NK-92 (cell line): Measurements from ENCODE around the gene CCDC15.

ENCODE experiments used
- DNase-seq: peaks from one replicate; lab custom pipeline; 2025; ENCODE audit not compliant: unreplicated experiment; lab: John Stamatoyannopoulos, UW

Gene CCDC15

DNA sequence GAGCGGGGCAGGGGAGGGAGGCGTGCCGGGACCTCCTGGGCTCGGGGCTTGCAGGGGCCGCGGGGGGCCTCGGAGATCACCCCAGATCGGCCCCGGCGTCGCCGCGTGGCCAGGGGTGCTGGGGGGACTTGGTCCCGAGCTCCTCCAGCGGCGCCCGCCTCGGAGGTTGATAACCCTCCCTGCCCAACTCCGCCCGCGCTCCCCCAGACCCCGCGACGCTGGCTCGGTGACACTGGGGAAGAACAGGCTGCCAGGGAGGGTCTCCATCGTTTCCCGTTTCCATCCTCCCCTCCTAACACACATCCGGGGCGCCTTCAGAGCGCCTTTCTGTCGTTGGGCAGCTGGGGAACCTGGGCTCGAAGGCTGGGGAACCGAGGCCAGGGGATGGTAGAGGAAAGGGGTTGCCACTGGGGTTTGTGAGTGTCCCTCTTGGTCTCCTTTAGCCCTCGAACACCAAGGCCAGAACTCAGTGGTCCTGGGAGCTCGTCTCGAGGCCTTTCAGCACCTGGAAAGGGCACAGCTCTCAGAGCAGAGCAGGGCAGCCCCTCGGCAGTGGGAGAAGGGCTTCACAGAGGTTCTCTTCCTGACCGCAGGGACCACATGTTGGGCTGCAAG, 109.5 kb downstream of the CCDC15 start:
- no peak for DNase-seq

DNA sequence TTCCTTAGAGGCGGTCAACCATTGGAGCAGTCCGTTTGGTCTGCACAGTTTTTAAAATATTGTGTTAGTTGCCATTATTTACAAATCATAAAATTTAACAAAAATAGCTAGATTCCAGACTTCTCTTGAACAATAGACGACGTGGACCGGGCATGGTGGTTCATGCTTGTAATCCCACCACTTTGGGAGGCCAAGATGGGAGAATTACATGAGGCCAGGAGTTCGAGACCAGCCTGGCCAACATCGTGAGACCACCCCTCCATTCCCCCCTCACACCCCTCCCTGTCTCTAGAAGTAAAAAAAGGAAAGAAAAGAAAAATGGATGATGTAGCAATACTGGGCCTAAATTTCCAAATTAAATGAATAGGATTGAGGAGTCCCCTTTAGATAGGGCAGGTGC, 110.1 kb downstream of the CCDC15 start:
- no peak for DNase-seq

DNA sequence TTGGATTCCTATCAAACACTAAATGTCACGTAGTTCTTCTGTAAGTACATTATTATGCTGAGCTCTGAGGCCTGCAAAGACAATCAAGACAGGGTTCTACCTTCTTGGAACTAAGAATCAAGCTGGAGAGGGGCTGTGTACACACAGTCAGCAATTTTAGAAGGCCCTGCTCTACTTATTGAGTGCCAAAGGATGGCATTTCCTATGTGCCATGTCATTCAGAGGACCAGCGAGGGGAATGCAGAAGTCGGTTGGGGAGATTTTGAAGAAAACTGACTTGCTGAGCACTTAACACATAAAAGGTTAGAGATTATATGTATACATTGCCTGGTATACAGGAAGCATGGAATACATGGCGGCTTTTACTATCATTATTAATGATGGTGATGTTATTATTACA, 114.4 kb downstream of the CCDC15 start:
- no peak for DNase-seq

DNA sequence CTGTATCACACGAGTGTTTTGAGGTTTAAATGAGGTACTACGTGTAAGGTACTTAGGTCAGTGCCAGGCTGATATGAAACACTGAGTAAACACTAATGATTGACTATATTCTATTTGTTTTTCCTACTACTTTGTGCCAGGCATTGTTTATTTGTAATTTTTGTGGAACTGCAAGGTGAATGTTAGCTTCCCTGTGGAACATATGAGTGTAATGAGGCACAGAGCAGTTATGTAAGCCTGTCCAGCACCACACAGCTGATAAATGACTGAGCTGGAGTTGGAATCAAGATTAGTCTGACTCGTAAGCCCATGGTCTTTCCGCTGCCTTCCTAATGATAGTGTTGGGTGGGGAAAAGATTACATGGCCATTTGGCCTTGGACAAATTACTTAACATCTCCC, 115.0 kb downstream of the CCDC15 start:
- DNase-seq, result no peak

DNA sequence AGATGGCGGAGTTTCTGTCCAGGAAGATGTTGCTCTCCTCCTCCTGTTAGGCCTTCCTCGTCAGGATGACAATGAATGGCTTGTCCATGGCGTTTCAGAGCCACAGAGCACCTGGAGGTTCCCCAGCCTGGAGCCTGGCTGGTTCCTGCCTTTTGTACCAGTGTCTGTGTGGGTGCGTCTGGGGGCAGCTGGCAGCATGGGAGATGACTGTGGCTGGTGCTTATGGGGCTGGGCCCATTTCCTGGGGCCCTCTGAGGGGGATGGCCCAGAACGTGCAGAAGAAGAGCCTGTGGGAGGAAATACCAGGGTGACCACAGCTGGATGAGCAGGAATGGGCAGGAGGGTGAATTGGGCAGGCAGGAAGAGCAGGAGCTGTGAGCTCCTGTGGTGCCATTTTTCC, 115.8 kb downstream of the CCDC15 start:
- DNase-seq, result no peak

DNA sequence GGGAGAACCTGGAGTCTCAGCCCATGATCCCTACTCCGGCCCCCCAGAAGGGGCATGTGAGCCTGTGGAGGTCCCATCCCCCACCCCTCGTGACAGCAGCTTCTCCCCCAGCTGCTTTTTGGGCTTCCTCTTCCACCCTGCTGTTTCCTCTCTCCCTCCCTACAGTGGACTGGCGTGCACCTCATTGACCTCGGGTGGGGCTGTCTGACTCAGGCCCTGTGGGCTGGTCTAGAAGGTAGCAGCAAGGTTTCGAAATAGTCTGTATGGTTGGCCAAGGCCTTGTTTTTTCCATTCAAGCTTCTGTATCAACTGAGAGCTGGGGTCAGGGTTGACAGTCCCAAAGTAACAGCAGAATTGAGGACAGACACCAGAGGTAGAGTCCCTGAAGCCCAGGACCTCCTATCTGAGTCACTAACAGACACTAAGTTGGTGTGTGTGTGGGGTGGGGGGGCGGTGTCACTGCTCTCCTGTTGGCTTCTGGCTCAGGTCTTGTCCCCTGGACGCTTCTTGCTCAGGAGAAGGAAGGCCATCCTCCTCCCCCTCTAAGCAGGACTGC, 116.8 kb downstream of the CCDC15 start:
- DNase-seq, result no peak

DNA sequence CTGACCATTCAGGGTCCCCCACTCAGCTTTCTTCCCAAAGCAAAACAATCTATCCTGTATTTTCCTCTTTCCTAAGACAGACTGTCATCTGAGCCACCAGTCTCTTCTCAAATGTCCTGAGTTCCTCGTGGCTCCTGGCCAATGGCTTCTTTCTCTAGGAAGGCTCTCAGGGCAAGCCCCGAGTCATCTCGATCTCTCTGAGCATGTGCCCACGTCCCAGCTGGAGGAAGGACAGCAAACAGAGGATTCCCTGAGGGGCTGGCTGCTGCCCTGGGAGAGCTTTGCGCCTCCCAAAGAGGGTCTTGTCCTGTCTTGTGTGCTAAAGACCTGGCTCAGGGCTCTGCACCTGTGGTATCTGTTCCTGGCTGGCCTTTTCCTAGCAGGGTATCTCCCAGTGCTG, 117.4 kb downstream of the CCDC15 start:
- DNase-seq, result no peak

DNA sequence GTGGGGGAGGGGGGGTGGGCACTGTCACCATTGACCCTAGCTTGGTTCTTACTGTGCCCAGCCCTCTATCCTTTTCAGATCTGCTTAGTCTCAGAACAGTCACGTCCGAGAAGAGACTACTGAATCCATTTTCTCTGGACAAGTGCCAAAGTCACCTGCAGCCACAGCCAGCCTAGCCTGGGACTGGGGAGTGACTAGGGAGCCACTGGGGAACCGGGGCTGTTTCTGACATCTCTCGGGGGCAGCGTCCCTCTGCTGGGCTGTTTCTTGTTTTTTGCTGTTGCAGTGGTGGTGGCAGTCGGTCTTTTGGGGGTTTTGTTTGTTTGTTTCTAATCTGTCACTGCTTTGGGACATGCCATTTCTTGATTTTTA, 117.8 kb downstream of the CCDC15 start:
- no peak for DNase-seq

DNA sequence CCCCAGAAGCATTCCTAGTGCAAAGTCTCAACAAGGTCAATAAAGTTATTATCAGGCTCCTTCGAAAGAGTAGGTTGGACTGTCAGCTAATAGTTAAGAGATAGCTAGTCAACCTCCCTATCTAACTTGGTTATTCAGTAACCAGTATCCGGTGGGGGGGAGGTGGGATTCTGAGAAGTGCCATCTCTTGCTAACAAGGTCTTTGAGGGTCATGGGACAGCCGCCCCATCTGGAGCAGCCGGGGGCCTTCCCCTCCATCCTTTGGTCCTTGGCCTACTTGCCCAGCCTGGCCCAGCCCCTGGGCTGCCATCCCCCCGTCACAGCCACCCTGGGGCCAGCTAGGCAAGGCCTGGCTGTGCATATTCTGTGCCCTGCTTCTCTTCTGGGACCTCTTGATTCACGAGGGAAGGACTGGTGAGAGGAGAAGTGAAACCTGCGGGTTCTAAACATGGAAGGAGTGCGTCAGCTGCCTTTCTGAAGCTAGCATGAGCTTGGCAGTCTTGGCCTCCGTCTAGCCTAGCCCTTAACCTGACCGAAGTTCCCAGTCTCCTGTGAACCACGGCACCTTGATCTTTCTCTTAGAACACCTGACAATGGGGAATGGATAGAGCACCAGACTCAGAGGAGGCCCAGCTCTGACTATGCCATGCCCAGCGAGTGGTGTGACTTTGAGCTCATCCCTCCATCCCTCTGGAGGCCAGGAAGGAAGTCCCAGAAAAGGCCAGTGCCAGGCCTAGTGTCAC, 118.4 kb downstream of the CCDC15 start:
- no peak for DNase-seq

DNA sequence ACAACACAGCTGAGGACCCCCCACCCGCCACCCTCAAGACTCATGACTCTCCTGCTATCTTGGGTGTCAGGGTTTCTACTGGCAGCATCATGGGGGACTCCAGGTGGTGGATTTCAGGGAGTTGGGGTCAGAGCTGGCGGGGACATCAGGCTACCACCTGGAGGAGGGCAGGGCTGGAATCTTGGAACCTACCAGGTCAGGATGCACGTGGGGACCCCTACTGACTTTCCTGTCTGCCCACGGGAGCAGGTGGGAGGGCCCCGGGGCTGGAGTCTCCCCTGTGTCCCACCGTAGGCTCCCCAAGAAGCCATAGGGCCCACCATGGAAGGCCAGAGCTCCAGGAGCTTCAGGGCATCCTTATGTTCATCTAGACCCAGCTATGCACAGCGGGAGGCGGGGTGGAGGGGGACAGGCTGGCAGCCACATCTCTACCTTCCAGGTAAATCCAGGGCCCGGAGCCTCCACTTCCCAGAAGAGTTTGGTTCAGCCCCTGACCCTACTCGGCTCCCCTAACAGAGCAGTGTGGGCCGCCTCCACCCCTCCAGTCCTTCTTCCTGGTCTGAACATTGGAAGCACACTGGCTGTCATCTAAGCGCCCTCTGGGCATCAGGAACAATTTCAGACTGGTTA, 119.1 kb downstream of the CCDC15 start:
- DNase-seq, result no peak

DNA sequence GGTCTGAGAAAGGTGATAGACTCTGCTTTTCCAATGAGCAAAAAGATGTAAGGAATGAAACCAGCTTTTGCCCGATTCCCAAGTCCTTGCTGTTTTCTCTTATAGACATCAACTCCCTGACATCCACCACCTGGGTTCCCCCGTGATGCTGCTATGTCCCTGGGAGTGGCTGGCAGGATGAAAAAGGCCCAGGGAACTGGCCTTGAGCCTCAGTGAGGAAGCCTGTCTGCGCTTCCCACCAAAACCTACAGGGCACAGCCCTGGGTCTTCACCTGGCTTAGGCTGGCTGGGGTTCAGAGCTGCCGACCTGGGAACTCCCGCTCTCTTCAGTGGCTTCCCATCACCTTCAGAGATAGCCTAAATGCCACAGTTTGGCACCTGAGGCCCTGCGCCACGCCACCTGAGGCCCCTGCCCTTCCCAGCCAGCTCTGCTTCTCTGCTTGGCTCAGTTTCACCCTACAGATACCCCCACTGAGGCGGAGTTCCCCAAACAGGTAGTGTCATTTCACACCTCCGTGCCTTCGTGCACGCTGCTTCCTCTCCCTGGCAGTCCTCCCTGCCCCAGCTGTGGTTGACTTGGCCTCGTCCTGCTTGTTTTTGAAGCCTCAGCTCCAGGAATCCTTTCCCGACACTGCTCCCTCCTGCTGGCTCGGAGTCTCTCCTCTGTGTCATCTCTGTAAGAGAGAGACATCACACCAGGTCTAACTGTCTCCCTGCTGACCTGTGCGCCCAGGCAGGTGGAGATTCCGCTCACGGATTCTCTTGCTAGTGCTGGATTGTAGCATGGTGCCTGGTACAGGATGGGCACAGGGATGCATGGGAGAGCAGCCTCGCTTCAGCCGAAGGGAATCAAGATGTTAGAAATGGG, 119.8 kb downstream of the CCDC15 start:
- no peak for DNase-seq

DNA sequence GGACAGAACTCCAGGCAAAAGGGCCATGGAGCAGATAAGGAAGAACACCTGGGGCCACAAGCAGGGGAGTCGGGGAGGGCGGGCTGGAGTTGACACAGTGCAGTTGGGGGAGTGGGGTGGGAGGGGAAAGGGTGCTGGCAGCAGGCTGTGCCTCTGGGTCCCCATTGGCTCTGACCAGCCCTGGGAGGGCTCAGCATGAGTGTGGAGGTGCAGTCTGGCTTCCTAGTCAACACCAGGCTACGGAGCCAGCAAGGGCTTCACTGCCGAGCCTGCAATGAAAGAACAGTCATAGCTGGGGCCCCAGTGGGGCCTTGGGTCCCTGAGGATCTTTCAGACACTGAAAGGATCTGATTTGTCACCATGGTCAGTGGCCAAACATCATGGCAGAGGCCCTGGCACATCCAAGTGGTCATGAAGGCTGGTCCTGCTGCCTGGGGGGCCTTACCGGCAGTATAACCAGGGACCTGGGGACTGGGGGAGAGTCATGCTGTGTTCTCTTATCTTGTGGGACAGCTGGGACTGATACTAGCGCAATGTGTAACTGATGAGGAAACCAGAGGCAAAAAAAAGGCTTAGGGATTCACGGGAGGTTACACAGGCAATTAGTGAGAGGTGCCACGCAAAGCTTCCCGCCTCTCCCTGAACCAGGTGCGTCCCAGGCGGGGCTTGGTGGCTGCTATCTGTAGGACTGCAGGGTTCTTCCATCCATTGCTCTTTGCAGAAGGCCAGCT, 120.7 kb downstream of the CCDC15 start:
- no peak for DNase-seq

DNA sequence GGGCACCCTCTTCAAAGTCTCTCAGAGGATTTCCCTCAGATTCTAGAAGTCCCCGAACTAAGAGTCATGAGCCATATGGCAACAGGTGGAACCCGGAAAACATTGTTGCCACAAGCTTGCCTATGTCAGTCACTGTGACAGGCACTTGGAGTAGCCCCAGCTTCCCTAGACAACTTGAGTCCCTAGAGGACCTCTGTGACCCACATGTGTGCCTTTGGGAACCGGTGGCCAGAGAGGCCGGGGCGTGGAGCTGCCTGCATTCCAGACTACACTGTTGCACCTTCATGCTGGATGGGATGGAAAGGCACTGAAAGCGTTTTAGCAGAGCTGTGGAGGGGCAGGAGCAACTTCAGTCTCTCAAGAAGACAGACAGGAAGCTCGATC, 121.2 kb downstream of the CCDC15 start:
- no peak for DNase-seq

DNA sequence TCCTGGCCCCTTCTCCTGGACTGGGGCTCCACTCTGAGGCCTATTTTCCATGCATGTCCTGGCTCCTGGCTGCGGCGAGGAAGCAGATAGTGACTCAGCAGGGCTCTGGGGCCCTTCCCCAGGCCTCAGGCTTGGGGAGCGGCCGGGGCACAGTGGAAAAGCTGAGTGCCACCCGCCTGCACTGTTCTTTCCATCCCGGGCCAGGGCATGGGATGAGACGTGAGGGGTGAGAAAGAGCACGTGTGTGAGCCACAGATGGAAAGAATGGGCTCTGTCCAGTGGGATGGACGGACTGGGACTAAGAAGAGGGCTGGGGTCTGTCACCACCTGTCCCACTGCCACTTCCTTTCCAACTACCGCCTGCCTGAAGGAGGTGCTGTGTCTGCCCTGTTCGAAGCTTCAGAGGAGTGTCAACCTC, 121.9 kb downstream of the CCDC15 start:
- DNase-seq, result no peak

DNA sequence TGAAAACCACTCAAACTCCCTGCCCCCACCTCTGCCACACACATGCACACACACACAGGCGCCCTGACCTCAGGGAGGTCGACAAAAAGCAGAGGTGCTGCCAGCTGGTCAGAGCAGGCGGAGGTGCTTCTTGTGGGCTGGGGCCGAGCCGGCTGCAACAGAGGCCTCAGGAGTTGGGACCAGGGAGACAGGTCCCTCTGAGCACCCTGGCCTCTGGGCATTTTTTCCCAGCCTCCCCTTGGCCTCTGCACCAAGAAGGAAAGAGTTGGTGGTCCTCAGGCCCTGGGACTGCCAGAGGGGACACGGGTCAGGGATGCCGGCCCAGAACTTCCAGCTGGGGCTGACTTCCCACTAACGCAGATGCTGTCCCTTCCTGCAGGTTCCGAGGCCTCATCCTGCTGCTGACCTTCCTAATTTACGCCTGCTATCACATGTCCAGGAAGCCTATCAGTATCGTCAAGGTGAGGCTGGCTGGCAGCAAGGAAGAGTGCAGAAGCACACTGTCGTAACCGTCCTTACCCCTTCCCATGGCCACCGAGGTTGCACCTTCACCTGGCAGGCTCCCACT, 122.5 kb downstream of the CCDC15 start:
- DNase-seq, result no peak

DNA sequence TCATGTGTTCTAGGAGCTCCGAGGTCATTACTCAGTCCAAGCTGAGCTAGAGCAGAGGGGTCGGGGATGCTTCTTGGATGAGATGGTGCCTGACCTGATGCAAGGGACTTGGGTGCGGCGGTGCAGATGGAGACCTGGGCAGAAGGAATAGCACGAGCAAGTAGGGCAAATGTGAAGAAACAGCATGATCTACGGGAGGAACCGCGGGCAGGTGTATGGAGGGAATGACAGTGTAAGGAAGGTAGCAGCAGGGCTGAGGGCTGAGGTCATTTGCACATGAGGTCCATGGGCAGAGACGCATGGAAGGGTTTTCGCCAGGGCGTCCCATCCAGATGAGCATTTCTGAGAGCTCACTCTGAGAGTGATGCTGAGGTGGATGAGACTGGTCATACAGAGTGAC, 124.0 kb downstream of the CCDC15 start:
- DNase-seq, result no peak

DNA sequence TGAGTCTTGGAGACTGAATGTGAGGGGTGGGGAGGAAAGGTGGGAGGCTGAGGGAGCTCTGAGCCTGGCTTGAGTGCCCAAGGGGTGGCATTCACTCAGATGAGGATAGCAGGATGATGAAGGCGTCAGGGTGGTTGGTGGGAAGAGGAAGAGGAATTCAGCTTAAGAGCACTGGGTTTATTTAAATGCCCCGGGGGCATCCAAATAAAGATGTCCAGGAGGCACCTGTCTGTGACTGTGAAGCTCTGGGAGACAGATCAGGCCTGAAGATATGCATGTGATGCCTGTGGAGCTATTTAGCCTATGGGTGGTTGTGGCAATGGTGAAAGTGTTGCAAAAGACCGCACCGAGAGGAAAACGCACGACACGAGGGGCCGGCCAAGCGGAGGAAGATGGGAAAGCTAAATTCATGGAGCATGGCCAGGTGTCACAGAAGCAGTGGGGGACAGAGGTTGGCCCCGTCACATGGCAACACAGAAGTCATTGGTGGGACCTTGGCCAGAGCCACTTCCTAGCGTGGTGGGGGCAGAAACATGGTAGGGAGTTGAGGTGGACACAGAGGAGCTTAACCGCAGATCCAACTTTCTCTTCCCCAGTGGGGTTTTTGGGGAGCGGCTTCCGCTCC, 124.6 kb downstream of the CCDC15 start:
- DNase-seq, result no peak

DNA sequence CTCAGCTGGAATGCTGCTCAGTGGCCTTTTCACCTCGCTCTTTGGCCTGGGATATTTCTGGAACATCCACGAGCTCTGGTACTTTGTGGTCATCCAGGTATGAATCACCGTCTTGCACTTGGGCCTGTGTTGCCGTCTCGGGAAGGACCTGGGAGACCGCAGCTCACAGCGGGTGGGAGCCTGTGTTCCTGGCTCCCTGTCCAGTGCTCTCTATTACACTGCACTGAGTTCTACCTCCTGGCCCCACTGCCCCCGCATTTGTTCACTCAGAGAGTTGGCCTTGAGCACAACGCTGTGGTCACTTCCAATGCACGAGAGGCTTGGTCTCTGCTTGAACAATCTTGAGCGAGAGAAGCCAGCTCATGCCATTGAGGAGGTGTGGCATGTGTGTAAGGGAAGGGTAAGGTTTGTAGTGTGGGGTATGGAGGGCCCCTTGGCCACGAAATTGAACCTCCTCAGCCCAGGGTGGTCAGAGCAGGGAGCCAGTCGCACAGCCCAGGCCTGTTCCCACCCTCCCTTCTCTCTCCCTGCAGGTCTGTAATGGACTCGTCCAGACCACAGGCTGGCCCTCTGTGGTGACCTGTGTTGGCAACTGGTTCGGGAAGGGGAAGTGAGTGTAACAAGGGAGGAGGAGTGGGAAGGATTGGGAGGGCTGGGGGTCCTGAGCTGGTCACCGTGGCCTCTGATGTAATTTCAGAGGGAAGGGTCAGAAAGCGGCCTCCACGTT, 125.3 kb downstream of the CCDC15 start:
- no peak for DNase-seq

DNA sequence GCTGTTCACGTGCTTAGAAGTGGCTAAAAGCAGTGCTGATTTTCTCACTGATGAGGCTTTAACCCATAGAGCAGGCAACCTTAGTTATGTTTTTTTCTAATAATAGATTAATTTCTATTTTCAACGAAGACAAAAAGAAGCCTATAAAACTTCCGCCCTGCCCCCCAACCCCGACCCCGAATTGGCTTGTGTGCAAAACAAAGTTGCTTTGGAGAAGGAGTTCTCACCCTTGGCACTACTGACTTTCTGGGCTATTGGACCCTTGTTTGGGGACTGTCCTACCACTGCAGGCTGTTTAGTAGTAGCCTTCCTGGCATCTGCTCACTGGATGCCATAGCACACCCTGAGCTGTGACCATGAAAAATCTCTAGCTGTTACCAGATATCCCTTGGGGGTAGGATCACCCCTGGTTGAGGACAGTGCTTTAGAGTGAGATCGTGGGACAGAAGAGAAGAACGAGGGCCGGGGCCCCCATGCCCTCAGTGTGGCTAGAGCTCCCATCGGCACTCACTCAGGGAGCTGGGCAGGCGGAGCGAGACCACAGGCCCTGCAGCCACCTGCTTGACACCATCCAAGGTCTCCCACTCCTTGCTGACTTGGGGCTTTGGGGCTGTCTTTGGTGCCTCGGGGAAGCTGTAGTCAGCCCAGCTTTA, 126.0 kb downstream of the CCDC15 start:
- no peak for DNase-seq
